ENCODE data around the gene ZNF629. TPM values are rescaled to one million over a fixed set of nuclear protein-coding genes. Genes with fewer than 3 reads are reported as not detected.

Gene ZNF629
- polyA plus RNA-seq, 1 of the 3 experiments (the other 2 are of a cell fraction) = 4.7 TPM

DNA sequence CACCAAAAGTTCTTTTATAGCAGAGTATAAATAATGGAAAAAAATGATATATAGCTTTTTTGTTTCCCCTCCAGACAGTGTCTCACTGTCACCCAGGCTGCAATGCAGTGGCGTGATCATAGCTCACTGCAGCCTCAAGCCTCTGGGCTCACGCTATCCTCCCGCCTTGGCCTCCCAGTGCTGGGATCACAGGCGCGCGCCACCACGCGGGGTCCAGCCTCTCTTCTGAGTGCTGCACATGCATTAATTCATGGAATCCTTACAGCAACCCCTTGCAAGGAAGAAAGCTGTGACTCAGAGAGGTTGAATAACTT lies 18.0 kb upstream of the ZNF629 start:
- Histone ChIP-seq H3K79me2 (ENCODE audit: insufficient read depth) (no peaks in the 10 kb centered on the region), H2AFZ (ENCODE audit: low read depth) (peak overlapping the region; percentile 99), H3K4me2 (peak overlapping the region; percentile 88), H4K20me1 (ENCODE audit: insufficient read depth) (no peaks in the 10 kb centered on the region), H3K9me3 (no peaks in the 10 kb centered on the region), H3K4me1 (ENCODE audit: control insufficient read depth in 1 of 2, insufficient read depth in 2 of 2, low read depth in 1 of 2, low read length in 1 of 2) (peaks cover 3 to 7% of the 10 kb centered on the region in 2 experiments; a peak in 1 of 4 replicates), H3K9ac (peak overlapping the region; percentile 94), H3K9me2 (no peaks in the 10 kb centered on the region), H3K4me3 (ENCODE audit: low read depth in 2 of 2, low read length in 1 of 2) (peak overlapping the region; percentile 69 to 77), H3K27me3 (ENCODE audit: insufficient read depth) (no peaks in the 10 kb centered on the region), H3K27ac (ENCODE audit: low read depth in 2 of 2, low read length in 1 of 2) (peak overlapping the region; percentile 75 to 82), H3F3A (replicated peaks; ENCODE audit: insufficient read depth) (peaks cover 6% of the 10 kb centered on the region), H3K36me3 (replicated peaks in 1 of 2; ENCODE audit: control insufficient read depth in 1 of 2, insufficient read depth in 2 of 2, low read length in 1 of 2) (no peaks in the 10 kb centered on the region)
- TF ChIP-seq JUND (IDR thresholded peaks at IDR 0.05) = no peak
- TF ChIP-seq EZH2phosphoT487 (IDR thresholded peaks at IDR 0.05; ENCODE audit: borderline replicate concordance, low read depth) = no peak
- TF ChIP-seq ELF1 (IDR thresholded peaks at IDR 0.05) = no peak
- no peak for TF ChIP-seq FOXM1 (IDR thresholded peaks at IDR 0.05; ENCODE audit: low read depth)
- TF ChIP-seq, protein P1, sequence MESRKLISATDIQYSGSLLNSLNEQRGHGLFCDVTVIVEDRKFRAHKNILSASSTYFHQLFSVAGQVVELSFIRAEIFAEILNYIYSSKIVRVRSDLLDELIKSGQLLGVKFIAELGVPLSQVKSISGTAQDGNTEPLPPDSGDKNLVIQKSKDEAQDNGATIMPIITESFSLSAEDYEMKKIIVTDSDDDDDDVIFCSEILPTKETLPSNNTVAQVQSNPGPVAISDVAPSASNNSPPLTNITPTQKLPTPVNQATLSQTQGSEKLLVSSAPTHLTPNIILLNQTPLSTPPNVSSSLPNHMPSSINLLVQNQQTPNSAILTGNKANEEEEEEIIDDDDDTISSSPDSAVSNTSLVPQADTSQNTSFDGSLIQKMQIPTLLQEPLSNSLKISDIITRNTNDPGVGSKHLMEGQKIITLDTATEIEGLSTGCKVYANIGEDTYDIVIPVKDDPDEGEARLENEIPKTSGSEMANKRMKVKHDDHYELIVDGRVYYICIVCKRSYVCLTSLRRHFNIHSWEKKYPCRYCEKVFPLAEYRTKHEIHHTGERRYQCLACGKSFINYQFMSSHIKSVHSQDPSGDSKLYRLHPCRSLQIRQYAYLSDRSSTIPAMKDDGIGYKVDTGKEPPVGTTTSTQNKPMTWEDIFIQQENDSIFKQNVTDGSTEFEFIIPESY (IDR thresholded peaks at IDR 0.05; ENCODE audit: borderline replicate concordance, low read depth) = no peak
- TF ChIP-seq RCOR1 (IDR thresholded peaks at IDR 0.05; ENCODE audit: low read length) = no peak
- TF ChIP-seq NFIC (IDR thresholded peaks at IDR 0.05; ENCODE audit: borderline replicate concordance) = no peak
- TF ChIP-seq, protein P2, sequence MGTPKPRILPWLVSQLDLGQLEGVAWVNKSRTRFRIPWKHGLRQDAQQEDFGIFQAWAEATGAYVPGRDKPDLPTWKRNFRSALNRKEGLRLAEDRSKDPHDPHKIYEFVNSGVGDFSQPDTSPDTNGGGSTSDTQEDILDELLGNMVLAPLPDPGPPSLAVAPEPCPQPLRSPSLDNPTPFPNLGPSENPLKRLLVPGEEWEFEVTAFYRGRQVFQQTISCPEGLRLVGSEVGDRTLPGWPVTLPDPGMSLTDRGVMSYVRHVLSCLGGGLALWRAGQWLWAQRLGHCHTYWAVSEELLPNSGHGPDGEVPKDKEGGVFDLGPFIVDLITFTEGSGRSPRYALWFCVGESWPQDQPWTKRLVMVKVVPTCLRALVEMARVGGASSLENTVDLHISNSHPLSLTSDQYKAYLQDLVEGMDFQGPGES (IDR thresholded peaks at IDR 0.05; ENCODE audit: low read depth, low read length) = no peak
- no peak for TF ChIP-seq EP300 (IDR thresholded peaks at IDR 0.05; ENCODE audit: borderline replicate concordance in 1 of 2, low read depth in 1 of 2, low read length in 1 of 2)
- no peak for TF ChIP-seq SMC3 (IDR thresholded peaks at IDR 0.05; ENCODE audit: low read depth, low read length)
- TF ChIP-seq SIN3A (IDR thresholded peaks at IDR 0.05; ENCODE audit: borderline replicate concordance, low read depth, low read length) = no peak
- CTCF ChIA-PET = interaction anchor here (0.9 to 3.1 kb wide), 7 partner anchors 9 to 113 kb away, joined by 3 to 20 read pairs (median 8); partner anchors contain the start of gene ZNF629
- DNase-seq = no peak
- WGBS (ENCODE audit: low lambda C conversion rate) = 50% methylated on average over 8 of the region's 8 CpGs
- POLR2A ChIA-PET = interaction anchor here (0.7 to 2.9 kb wide), 17 partner anchors 9 to 269 kb away, joined by 3 to 128 read pairs (median 5); partner anchors contain the start of genes ZNF629, ZNF646 and ZNF668

DNA sequence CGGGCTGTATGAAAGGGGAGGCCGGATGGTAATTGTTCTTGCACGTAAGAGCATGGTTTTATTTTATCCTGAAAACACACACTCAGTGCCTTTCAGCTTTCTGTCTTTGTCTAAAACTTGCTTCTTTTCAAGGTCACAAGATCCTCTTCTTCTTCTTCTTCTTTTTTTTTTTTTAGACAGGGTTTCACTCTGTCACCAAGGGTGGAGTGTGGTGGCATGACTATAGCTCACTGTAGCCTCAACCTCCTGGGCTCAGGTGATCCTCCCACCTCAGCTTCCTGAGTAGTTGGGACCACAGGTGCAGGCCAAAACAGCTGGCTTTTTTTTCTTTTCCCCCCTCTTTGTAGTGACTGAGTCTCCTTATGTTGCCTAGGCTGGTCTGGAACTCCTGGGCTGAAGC lies 15.9 kb upstream of the ZNF629 start:
- DNase-seq = no peak
- H3F3A ChIP-seq (replicated peaks; ENCODE audit: insufficient read depth) = peaks cover 6% of the 10 kb centered on the region
- no peaks in the 10 kb centered on the region for H3K27me3 ChIP-seq (ENCODE audit: insufficient read depth)
- no peaks in the 10 kb centered on the region for H3K9me3 ChIP-seq
- ChIA-PET POLR2A (interaction anchor here (0.7 to 0.9 kb wide), 3 partner anchors 16 to 37 kb away, joined by 3 to 5 read pairs (median 3); partner anchors contain the start of gene ZNF629), CTCF (interaction anchor here (1.1 to 1.3 kb wide), 3 partner anchors 9 to 658 kb away, joined by 3 read pairs; no protein-coding TSS in a partner anchor)
- H3K36me3 ChIP-seq (replicated peaks in 1 of 2; ENCODE audit: control insufficient read depth in 1 of 2, insufficient read depth in 2 of 2, low read length in 1 of 2) = no peaks in the 10 kb centered on the region
- no peak overlapping the region for H3K4me3 ChIP-seq (ENCODE audit: low read depth in 2 of 2, low read length in 1 of 2)
- no peaks in the 10 kb centered on the region for H3K79me2 ChIP-seq (ENCODE audit: insufficient read depth)
- no peaks in the 10 kb centered on the region for H3K9me2 ChIP-seq
- peaks cover 3 to 7% of the 10 kb centered on the region in 2 experiments; a peak in 1 of 4 replicates for H3K4me1 ChIP-seq (ENCODE audit: control insufficient read depth in 1 of 2, insufficient read depth in 2 of 2, low read depth in 1 of 2, low read length in 1 of 2)
- no peak overlapping the region for H3K9ac ChIP-seq
- no peak overlapping the region for H3K27ac ChIP-seq (ENCODE audit: low read depth in 2 of 2, low read length in 1 of 2)
- H3K4me2 ChIP-seq = no peak overlapping the region
- 89% methylated on average over 3 of the region's 3 CpGs for WGBS (ENCODE audit: low lambda C conversion rate)
- H4K20me1 ChIP-seq (ENCODE audit: insufficient read depth) = no peaks in the 10 kb centered on the region
- no peak overlapping the region for H2AFZ ChIP-seq (ENCODE audit: low read depth)
- TF ChIP-seq GABPA (IDR thresholded peaks at IDR 0.05; ENCODE audit: low read depth) = no peak
- no peak for TF ChIP-seq GATA2 (CRISPR knock-in tag; IDR thresholded peaks at IDR 0.05)
- TF ChIP-seq, protein P3, sequence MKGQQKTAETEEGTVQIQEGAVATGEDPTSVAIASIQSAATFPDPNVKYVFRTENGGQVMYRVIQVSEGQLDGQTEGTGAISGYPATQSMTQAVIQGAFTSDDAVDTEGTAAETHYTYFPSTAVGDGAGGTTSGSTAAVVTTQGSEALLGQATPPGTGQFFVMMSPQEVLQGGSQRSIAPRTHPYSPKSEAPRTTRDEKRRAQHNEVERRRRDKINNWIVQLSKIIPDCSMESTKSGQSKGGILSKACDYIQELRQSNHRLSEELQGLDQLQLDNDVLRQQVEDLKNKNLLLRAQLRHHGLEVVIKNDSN (IDR thresholded peaks at IDR 0.05; ENCODE audit: borderline replicate concordance, low read depth) = no peak
- TF ChIP-seq TCF12 (IDR thresholded peaks at IDR 0.05) = no peak
- no peak for TF ChIP-seq RXRA (IDR thresholded peaks at IDR 0.05; ENCODE audit: borderline replicate concordance, low read depth)
- TF ChIP-seq NFIC (IDR thresholded peaks at IDR 0.05; ENCODE audit: borderline replicate concordance) = no peak
- no peak for TF ChIP-seq EZH2phosphoT487 (IDR thresholded peaks at IDR 0.05; ENCODE audit: borderline replicate concordance, low read depth)
- TF ChIP-seq RAD21 (IDR thresholded peaks at IDR 0.05; ENCODE audit: low read length) = no peak
- TF ChIP-seq NRF1 (IDR thresholded peaks at IDR 0.05; ENCODE audit: low read depth, low read length) = no peak
- TF ChIP-seq, protein P4, sequence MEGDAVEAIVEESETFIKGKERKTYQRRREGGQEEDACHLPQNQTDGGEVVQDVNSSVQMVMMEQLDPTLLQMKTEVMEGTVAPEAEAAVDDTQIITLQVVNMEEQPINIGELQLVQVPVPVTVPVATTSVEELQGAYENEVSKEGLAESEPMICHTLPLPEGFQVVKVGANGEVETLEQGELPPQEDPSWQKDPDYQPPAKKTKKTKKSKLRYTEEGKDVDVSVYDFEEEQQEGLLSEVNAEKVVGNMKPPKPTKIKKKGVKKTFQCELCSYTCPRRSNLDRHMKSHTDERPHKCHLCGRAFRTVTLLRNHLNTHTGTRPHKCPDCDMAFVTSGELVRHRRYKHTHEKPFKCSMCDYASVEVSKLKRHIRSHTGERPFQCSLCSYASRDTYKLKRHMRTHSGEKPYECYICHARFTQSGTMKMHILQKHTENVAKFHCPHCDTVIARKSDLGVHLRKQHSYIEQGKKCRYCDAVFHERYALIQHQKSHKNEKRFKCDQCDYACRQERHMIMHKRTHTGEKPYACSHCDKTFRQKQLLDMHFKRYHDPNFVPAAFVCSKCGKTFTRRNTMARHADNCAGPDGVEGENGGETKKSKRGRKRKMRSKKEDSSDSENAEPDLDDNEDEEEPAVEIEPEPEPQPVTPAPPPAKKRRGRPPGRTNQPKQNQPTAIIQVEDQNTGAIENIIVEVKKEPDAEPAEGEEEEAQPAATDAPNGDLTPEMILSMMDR (IDR thresholded peaks at IDR 0.05) = no peak

Measured in SK-N-SH (cell line).